Osteoblast (primary cell): Measurements from ENCODE around the gene SLC25A20. TPM values are rescaled to one million over a fixed set of nuclear protein-coding genes. Genes with fewer than 3 reads are reported as not detected.
A peak's percentile ranks its signal among the peaks of the same experiment; 100 is the strongest.

Source experiments
- DNase-seq: peaks from one replicate; pipeline ENCODE4 v3.0.0; 2011; ENCODE audit warnings: low spot score, mixed read lengths; ENCODE audit not compliant: insufficient read length; ENCODE audit errors: missing footprints
- H2AFZ ChIP-seq: 2 replicates; pipeline ENCODE4 v1.6.0; 2011; ENCODE audit warnings: mild to moderate bottlenecking, low read length
- H3K27ac ChIP-seq: 2 replicates; pipeline ENCODE4 v1.5.1; 2011; ENCODE audit warnings: mild to moderate bottlenecking, low read depth, low read length, moderate library complexity
- H3K27me3 ChIP-seq: 2 replicates; pipeline ENCODE4 v1.6.0; 2012; ENCODE audit warnings: mild to moderate bottlenecking, control low read depth, inconsistent platforms, low read length, moderate library complexity; ENCODE audit not compliant: insufficient read depth
- H3K36me3 ChIP-seq: 2 replicates; pipeline ENCODE4 v1.5.1; 2011; ENCODE audit warnings: mild to moderate bottlenecking, low read length, control low read depth, moderate library complexity; ENCODE audit not compliant: insufficient read depth
- H3K4me1 ChIP-seq: 2 replicates; pipeline ENCODE4 v1.5.1; 2011; ENCODE audit warnings: mild to moderate bottlenecking, low read length, control low read depth, moderate library complexity; ENCODE audit not compliant: insufficient read depth
- H3K4me2 ChIP-seq: 2 replicates; pipeline ENCODE4 v1.6.0; 2011; ENCODE audit warnings: mild to moderate bottlenecking, low read length; ENCODE audit not compliant: insufficient read depth
- H3K4me3 ChIP-seq: fragments of 200-600 bp; sonication (generic); 3 replicates; pipeline ENCODE4 v1.5.1; 2012; ENCODE audit warnings: mild to moderate bottlenecking, low read length, inconsistent platforms; ENCODE audit not compliant: insufficient read depth
- H3K79me2 ChIP-seq: 2 replicates; pipeline ENCODE4 v1.6.0; 2012; ENCODE audit warnings: mild to moderate bottlenecking, low read length, control low read depth, inconsistent platforms; ENCODE audit not compliant: insufficient read depth
- H3K9me3 ChIP-seq: 2 replicates; pipeline ENCODE4 v1.5.1; 2011; ENCODE audit warnings: low read depth, low read length, control low read depth
- H4K20me1 ChIP-seq: 2 replicates; pipeline ENCODE4 v1.6.0; 2012; ENCODE audit warnings: mild to moderate bottlenecking, low read length, control low read depth; ENCODE audit not compliant: insufficient read depth
- total RNA-seq: library from RNA; depleted of rRNA; stranded (reverse); fragments of >200 nt; gene quantifications from 2 replicates; pipeline ENCODE4 v1.2.3, GENCODE V29; 2012
- TF ChIP-seq, protein P1 (sequence below): IDR thresholded peaks from 2 replicates; pipeline ENCODE4 v1.5.1; 2011; ENCODE audit warnings: mild to moderate bottlenecking, low read depth, low read length, moderate library complexity; ENCODE audit errors: extremely low read depth

Gene SLC25A20
- total RNA-seq, 1 donor: 11.9 TPM

DNA sequence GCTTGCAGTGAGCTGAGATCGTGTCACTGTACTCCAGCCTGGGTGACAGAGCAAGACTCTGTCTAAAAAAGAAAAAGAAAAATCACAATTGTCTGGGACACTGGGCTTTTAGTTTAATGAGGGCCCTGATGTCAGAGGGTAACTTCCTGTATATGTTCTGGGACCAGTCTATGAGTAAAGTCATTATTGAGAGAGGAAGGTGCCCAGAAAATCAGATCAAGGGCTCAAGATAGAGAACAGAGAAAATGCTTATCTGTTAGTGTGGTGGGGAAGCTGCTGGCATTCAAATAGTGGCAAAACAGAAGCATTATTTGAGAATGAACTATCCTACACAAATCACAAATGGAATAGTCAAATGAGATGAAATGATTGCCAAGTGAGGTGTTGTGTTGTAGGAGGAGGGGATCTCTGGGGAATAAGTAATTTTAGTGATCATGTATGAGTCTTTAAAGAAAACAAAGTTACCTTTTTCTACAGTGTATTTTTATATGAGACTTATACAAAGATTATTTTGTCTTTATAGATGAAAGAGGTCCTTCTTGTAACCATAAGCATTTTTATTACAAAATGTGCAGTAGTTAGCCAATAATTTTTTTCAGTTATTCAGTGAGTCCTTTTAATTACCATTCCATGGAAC is 33.4 kb upstream of the SLC25A20 start:
- Histone ChIP-seq H3K9me3 (no peaks in the 10 kb centered on the region), H3K79me2 (peaks cover 97% of the 10 kb centered on the region), H2AFZ (no peak overlapping the region), H3K4me1 (peaks cover 26% of the 10 kb centered on the region), H3K27ac (no peak overlapping the region), H3K36me3 (peaks cover 41% of the 10 kb centered on the region), H3K4me3 (no peak overlapping the region), H3K27me3 (no peaks in the 10 kb centered on the region), H4K20me1 (peaks cover 49% of the 10 kb centered on the region), H3K4me2 (no peak overlapping the region)
- DNase-seq: no peak
- TF ChIP-seq, protein P1, sequence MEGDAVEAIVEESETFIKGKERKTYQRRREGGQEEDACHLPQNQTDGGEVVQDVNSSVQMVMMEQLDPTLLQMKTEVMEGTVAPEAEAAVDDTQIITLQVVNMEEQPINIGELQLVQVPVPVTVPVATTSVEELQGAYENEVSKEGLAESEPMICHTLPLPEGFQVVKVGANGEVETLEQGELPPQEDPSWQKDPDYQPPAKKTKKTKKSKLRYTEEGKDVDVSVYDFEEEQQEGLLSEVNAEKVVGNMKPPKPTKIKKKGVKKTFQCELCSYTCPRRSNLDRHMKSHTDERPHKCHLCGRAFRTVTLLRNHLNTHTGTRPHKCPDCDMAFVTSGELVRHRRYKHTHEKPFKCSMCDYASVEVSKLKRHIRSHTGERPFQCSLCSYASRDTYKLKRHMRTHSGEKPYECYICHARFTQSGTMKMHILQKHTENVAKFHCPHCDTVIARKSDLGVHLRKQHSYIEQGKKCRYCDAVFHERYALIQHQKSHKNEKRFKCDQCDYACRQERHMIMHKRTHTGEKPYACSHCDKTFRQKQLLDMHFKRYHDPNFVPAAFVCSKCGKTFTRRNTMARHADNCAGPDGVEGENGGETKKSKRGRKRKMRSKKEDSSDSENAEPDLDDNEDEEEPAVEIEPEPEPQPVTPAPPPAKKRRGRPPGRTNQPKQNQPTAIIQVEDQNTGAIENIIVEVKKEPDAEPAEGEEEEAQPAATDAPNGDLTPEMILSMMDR: no peak

DNA sequence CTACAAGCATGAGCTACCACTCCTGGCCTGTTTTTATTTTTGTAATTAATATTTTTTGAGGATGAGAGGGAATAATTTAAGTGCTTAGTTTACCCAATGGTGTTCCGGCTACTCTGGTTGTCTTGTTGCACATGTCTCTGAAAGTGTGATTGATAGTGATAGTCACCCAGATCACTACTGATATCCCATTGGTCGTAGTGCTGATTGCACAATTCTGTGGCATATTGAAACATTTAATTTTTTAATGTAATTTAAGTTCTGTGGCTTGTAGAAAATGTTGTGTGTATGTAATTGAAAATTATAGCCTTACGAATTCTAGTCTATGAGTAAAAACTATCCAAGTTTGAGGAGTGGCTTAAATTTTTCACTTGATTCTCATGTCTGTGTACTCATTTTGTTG is 31.9 kb upstream of the SLC25A20 start:
- Histone ChIP-seq H3K36me3 (peaks cover 44% of the 10 kb centered on the region), H3K27ac (no peak overlapping the region), H3K4me2 (no peak overlapping the region), H3K4me3 (no peak overlapping the region), H3K79me2 (peaks cover 100% of the 10 kb centered on the region), H3K27me3 (no peaks in the 10 kb centered on the region), H4K20me1 (peaks cover 55% of the 10 kb centered on the region), H3K9me3 (no peaks in the 10 kb centered on the region), H3K4me1 (peaks cover 32% of the 10 kb centered on the region), H2AFZ (no peak overlapping the region)
- TF ChIP-seq, protein P1: no peak
- DNase-seq: no peak

DNA sequence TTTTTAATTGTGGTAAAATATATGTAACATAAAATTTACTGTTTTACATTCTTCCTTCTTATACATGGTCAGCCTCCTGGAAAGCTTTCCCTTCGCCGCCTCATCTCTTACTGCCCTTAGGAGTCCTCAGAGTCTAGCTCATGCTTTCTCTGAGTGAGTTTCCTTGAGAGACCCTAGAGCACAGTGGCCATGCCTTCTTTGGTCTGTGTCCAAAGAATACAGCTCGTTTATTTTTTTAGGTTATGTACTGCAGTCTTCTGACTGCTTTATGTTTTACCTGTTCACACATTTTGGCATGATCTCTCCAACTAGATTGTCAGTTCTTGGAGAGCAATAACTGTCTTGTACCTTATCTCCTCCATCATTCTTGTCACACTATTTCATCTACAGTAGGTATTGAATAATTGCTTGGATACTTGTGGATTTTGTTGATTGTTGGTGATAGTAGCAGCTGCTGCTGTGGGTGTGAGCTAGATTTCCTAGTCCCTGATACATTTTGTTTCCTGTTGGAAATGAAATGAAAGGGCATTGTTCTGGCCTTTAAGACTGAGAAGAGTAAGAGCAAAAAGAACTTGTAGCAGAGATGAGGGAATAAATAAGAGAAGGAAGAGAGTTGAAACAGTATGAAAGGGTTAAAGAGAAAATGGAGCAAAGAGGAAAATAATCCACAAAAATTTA is 30.8 kb upstream of the SLC25A20 start:
- TF ChIP-seq, protein P1: no peak
- Histone ChIP-seq H3K27me3 (no peaks in the 10 kb centered on the region), H3K27ac (no peak overlapping the region), H3K36me3 (peaks cover 38% of the 10 kb centered on the region), H3K4me3 (no peak overlapping the region), H3K4me2 (no peak overlapping the region), H3K9me3 (no peaks in the 10 kb centered on the region), H3K4me1 (peaks cover 32% of the 10 kb centered on the region), H4K20me1 (peaks cover 47% of the 10 kb centered on the region), H2AFZ (no peak overlapping the region), H3K79me2 (peaks cover 97% of the 10 kb centered on the region)
- no peak for DNase-seq

DNA sequence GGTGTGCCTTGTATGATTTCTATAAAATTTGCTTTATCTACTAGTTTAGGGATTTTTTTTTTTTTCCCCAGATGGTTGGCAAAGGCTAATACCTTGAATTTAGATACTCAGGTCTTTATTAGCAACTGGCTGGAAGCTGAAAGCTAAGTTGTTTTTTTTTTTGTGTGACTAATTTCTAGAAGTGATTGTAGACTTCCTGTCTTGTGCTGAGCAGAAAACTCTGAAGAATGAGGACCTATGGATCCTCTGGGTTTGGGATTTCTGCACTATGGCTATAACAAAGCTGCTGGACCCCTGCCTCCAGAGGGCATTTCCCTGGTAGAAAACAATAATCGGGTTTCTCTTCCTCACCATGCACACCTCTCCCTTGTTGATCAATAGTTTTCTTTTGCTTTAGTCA is 30.0 kb upstream of the SLC25A20 start:
- Histone ChIP-seq H3K36me3 (peaks cover 36% of the 10 kb centered on the region), H3K4me2 (peak overlapping the region; percentile 5), H3K27me3 (no peaks in the 10 kb centered on the region), H3K9me3 (no peaks in the 10 kb centered on the region), H3K27ac (peak overlapping the region; percentile 9), H4K20me1 (peaks cover 52% of the 10 kb centered on the region), H3K4me1 (peaks cover 32% of the 10 kb centered on the region), H2AFZ (no peak overlapping the region), H3K79me2 (peaks cover 96% of the 10 kb centered on the region), H3K4me3 (no peak overlapping the region)
- TF ChIP-seq, protein P1: no peak
- peak; percentile 68 for DNase-seq
